ENCODE results near the gene SLC27A1. TPM values are rescaled to one million over a fixed set of nuclear protein-coding genes. Genes with fewer than 3 reads are reported as not detected.

The SLC27A1 gene
- total RNA-seq, 1 donor from 2014 or later: 22.1 TPM

DNA sequence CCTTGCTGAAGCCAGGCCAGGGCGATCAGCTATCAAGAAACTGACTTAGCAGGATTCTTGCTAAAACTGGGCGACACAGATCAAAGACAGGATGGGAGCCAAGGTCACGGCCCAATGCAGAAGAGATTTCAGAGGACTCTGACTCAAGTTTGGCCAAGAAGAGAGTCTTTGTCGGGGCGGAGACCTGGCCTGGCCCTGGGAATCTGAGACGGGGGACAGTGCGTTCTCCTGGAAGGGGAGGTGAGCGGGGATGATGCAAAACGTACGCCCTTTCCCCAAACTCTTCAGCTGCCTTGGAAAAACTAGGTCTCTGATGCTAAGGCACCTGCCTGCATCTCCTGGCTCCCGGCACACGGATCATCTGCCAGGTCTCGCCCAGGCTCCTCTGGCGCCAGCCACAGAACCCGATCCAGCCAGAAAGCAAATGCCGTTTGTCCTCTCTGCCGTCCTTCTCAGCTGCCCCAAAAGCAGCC is 40.6 kb upstream of the SLC27A1 start:
- H3K27me3 ChIP-seq: no peaks in the 10 kb centered on the region
- H3K27ac ChIP-seq: no peak overlapping the region
- no peak for DNase-seq (ENCODE audit: extremely low spot score in 2 of 2)
- TF ChIP-seq POLR2A (IDR thresholded peaks at IDR 0.05): no peak
- TF ChIP-seq, protein P1, sequence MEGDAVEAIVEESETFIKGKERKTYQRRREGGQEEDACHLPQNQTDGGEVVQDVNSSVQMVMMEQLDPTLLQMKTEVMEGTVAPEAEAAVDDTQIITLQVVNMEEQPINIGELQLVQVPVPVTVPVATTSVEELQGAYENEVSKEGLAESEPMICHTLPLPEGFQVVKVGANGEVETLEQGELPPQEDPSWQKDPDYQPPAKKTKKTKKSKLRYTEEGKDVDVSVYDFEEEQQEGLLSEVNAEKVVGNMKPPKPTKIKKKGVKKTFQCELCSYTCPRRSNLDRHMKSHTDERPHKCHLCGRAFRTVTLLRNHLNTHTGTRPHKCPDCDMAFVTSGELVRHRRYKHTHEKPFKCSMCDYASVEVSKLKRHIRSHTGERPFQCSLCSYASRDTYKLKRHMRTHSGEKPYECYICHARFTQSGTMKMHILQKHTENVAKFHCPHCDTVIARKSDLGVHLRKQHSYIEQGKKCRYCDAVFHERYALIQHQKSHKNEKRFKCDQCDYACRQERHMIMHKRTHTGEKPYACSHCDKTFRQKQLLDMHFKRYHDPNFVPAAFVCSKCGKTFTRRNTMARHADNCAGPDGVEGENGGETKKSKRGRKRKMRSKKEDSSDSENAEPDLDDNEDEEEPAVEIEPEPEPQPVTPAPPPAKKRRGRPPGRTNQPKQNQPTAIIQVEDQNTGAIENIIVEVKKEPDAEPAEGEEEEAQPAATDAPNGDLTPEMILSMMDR (IDR thresholded peaks at IDR 0.05): no peak
- no peak for TF ChIP-seq POLR2AphosphoS5 (IDR thresholded peaks at IDR 0.05; ENCODE audit: insufficient read depth in 1 of 2, low read depth in 1 of 2)
- intact Hi-C loops (cut with DNase I): no loop called here
- H3K36me3 ChIP-seq: no peaks in the 10 kb centered on the region
- peaks cover 5% of the 10 kb centered on the region for H3K4me1 ChIP-seq
- no peaks in the 10 kb centered on the region for H3K9me3 ChIP-seq
- no peak overlapping the region for H3K4me3 ChIP-seq

DNA sequence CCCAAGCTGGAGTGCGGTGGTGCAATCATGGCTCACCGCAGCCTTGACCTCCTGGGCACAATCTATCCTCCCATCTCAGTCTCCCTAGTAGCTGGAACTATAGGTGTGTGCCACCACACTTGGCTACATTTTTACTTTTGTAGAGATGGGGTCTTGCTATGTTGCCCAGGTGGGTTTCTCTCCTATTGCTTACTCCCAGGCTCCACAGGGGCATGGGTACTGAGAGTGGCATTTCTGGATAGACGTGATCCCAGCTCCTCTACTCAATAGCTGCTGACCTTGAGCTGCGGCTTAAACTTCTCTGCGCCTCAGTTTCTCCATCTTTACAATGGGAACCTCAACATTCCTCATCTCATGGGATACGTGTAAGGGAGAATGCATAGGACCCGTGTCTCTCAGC is 38.9 kb upstream of the SLC27A1 start:
- intact Hi-C loops (cut with DNase I): no loop called here
- Histone ChIP-seq H3K4me3 (no peak overlapping the region), H3K9me3 (no peaks in the 10 kb centered on the region), H3K4me1 (no peaks in the 10 kb centered on the region), H3K36me3 (no peaks in the 10 kb centered on the region), H3K27me3 (no peaks in the 10 kb centered on the region), H3K27ac (no peak overlapping the region)
- TF ChIP-seq, protein P1 (IDR thresholded peaks at IDR 0.05): no peak
- no peak for TF ChIP-seq POLR2AphosphoS5 (IDR thresholded peaks at IDR 0.05; ENCODE audit: insufficient read depth in 1 of 2, low read depth in 1 of 2)
- no peak for TF ChIP-seq POLR2A (IDR thresholded peaks at IDR 0.05)
- no peak for DNase-seq (ENCODE audit: extremely low spot score in 2 of 2)

DNA sequence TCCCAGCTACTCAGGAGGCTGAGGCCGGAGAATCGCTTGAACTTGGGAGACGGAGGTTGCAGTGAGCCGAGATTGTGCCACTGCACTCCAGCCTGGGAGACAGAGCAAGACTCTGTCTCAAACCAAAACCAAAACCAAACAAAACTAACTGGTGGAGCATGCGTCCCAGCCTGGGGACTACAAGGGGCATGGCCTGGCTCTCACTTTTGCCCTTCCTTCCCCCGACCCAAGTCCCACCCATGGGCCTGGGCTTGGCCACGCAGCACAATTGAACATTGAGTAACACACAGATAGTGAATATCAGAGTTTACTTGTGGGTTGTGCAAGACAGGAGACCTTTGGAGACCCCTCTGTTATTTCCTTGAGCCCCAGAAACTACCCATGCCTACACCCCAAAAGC is 35.1 kb upstream of the SLC27A1 start:
- TF ChIP-seq, protein P1 (IDR thresholded peaks at IDR 0.05): no peak
- no peak for TF ChIP-seq POLR2A (IDR thresholded peaks at IDR 0.05)
- no peak for DNase-seq (ENCODE audit: extremely low spot score in 2 of 2)
- no peak overlapping the region for H3K4me3 ChIP-seq
- H3K36me3 ChIP-seq: no peaks in the 10 kb centered on the region
- no peaks in the 10 kb centered on the region for H3K4me1 ChIP-seq
- H3K27me3 ChIP-seq: no peaks in the 10 kb centered on the region
- no peaks in the 10 kb centered on the region for H3K9me3 ChIP-seq
- no peak overlapping the region for H3K27ac ChIP-seq
- intact Hi-C loops (cut with DNase I): no loop called here

DNA sequence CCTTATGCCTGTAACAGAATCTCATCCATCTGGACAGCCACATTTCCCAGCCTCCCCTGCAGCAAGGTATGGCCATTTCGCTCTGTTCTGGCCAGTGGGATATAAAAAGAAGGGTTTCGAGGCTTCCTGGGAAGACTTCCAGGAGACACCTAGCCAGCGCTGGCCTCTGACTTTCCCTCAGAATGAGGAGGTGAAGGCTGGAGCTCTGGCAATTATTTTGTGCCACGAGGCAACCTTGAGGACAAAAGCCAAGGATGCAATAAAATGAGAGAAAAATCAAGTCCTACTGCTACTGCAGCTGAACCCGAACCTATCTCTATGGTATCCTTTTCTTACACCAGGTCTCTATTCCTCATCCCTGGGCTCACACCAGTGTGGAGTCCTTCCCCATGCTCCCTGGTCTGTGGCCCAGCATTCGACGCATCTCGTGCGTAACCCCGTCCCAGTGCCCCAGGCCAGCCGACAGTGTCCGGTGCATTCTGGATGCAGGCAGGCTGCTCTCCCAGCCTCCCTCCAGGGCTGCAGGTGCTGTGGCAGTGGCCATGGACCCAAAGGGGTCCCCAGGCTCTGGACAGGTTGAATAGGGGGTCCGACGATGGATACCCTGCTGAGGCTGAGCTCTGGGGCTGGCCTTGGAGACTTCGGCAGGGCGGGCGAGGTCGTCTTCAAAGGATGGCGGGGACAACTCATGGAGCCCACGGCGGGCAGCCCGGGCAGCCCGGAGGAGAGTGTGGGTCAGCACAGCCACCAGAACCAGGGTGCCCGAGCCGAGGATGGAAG is 34.0 kb upstream of the SLC27A1 start:
- intact Hi-C loops (cut with DNase I): no loop called here
- H3K27ac ChIP-seq: no peak overlapping the region
- H3K27me3 ChIP-seq: no peaks in the 10 kb centered on the region
- H3K9me3 ChIP-seq: no peaks in the 10 kb centered on the region
- no peak overlapping the region for H3K4me3 ChIP-seq
- H3K36me3 ChIP-seq: no peaks in the 10 kb centered on the region
- no peak for DNase-seq (ENCODE audit: extremely low spot score in 2 of 2)
- no peaks in the 10 kb centered on the region for H3K4me1 ChIP-seq
- no peak for TF ChIP-seq POLR2AphosphoS5 (IDR thresholded peaks at IDR 0.05; ENCODE audit: insufficient read depth in 1 of 2, low read depth in 1 of 2)
- no peak for TF ChIP-seq POLR2A (IDR thresholded peaks at IDR 0.05)
- TF ChIP-seq, protein P1 (IDR thresholded peaks at IDR 0.05): no peak

DNA sequence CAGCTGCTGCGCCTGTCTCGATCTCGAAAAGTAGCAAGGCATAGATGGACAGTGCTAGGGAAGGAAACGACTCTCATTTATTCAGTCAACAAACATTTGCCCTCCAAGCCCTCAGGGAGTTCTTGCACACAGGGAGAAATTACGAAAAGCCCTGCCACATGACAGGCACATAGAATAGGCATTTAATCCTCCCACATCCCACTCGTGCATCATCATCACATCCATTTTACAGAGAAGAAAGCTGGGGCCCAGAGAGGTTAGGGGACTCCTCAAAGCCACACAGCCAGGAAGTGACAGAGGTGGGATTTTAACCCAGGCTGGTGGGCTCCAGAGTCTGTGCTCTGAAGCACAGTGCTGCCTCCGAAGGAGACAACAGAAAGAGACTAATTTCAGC is 33.5 kb upstream of the SLC27A1 start:
- Histone ChIP-seq H3K4me1 (no peaks in the 10 kb centered on the region), H3K4me3 (no peak overlapping the region), H3K36me3 (no peaks in the 10 kb centered on the region), H3K27ac (no peak overlapping the region), H3K9me3 (no peaks in the 10 kb centered on the region), H3K27me3 (no peaks in the 10 kb centered on the region)
- DNase-seq (ENCODE audit: extremely low spot score in 2 of 2): no peak
- intact Hi-C loops (cut with DNase I): no loop called here
- no peak for TF ChIP-seq POLR2A (IDR thresholded peaks at IDR 0.05)
- no peak for TF ChIP-seq POLR2AphosphoS5 (IDR thresholded peaks at IDR 0.05; ENCODE audit: insufficient read depth in 1 of 2, low read depth in 1 of 2)
- TF ChIP-seq, protein P1 (IDR thresholded peaks at IDR 0.05): no peak

All from vagina (tissue), 2 donors.